HepG2 (cell line): Measurements from ENCODE around the gene TXNDC12. TPM values are rescaled to one million over a fixed set of nuclear protein-coding genes. Genes with fewer than 3 reads are reported as not detected.

ENCODE experiments used
- IRX3 ChIP-seq: sonication (generic); formaldehyde crosslinking; IDR thresholded peaks from 2 replicates; pipeline ENCODE4 v1.8.1; 2023; ENCODE audit warnings: mild to moderate bottlenecking, low read depth, missing genetic modification reagents, borderline replicate concordance
- MEIS1 ChIP-seq: sonication (generic); formaldehyde crosslinking; IDR thresholded peaks from 2 replicates; pipeline ENCODE4 v1.9.0; 2021; ENCODE audit warnings: mild to moderate bottlenecking, missing genetic modification reagents, moderate library complexity, borderline replicate concordance
- MYC ChIP-seq: sonication (generic); formaldehyde crosslinking; IDR thresholded peaks from 2 replicates; pipeline ENCODE4 v1.9.0; 2021; ENCODE audit warnings: missing genetic modification reagents, borderline replicate concordance
- SOX6 ChIP-seq, 2 experiments: fragments of 450-650 bp in 1 of 2; sonication (generic) in 1 of 2; formaldehyde crosslinking in 1 of 2; IDR thresholded peaks; 2 replicates each; pipeline versions ENCODE4 v1.4.0 to v1.6.1; 2017 to 2020; ENCODE audit warnings: antibody characterized with exemption in 1 of 2, mild to moderate bottlenecking in 1 of 2, missing genetic modification reagents in 1 of 2
- STAT6 ChIP-seq: sonication (generic); formaldehyde crosslinking; IDR thresholded peaks from 2 replicates; pipeline ENCODE4 v1.4.0; 2020; ENCODE audit warnings: missing genetic modification reagents, mild to moderate bottlenecking, borderline replicate concordance
- TRIM24 ChIP-seq: sonication (generic); formaldehyde crosslinking; IDR thresholded peaks from 2 replicates; pipeline ENCODE4 v1.8.0; 2022; ENCODE audit warnings: mild to moderate bottlenecking, missing genetic modification reagents
- U2AF2 ChIP-seq: fragments of 200-400 bp; formaldehyde crosslinking; IDR thresholded peaks from 2 replicates; pipeline ENCODE4 v1.6.1; 2017; ENCODE audit warnings: low read depth, mild to moderate bottlenecking, low read length
- ZFP36 ChIP-seq: fragments of 150-350 bp; IDR thresholded peaks from 2 replicates; pipeline ENCODE4 v1.6.1; 2018; ENCODE audit warnings: borderline replicate concordance, low read length, low read depth; ENCODE audit not compliant: partially characterized antibody
- ZFY ChIP-seq: sonication (generic); formaldehyde crosslinking; IDR thresholded peaks from 2 replicates; pipeline ENCODE4 v1.4.0; 2020; ENCODE audit warnings: missing genetic modification reagents
- ZNF382 ChIP-seq: sonication (generic); formaldehyde crosslinking; IDR thresholded peaks from 2 replicates; pipeline ENCODE4 v1.5.0; 2020; ENCODE audit warnings: missing genetic modification reagents, mild to moderate bottlenecking, borderline replicate concordance
- ZNF597 ChIP-seq: sonication (generic); formaldehyde crosslinking; IDR thresholded peaks from 2 replicates; pipeline ENCODE4 v1.5.0; 2020; ENCODE audit warnings: missing genetic modification reagents
- ZNF687 ChIP-seq: sonication (generic); formaldehyde crosslinking; IDR thresholded peaks from 2 replicates; pipeline ENCODE4 v1.5.1; 2020; ENCODE audit warnings: mild to moderate bottlenecking, missing genetic modification reagents, moderate library complexity
- polyA plus RNA-seq, 8 experiments: library from polyadenylated mRNA; depleted of rRNA in 3 of 8; stranded (reverse) in 7 of 8; unstranded in 1 of 8; fragments of >200 nt; fragmentation: Illumina TruSeq in 4 of 8; extraction: Trizol in 4 of 8; gene quantifications; 2 replicates each; pipeline versions ENCODE4 v1.2.1 to v1.2.3, GENCODE V29; 2011 to 2016; ENCODE audit warnings: low read depth in 4 of 8, missing spikeins in 1 of 8, mixed read lengths in 1 of 8; ENCODE audit not compliant: insufficient read depth in 1 of 8
- total RNA-seq, 5 experiments: library from RNA; depleted of rRNA; stranded (reverse); fragments of >200 nt; fragmentation: Illumina TruSeq; extraction: Trizol; gene quantifications; 2 replicates each; pipeline ENCODE4 v1.2.3, GENCODE V29; 2016; ENCODE audit warnings: low read depth in 1 of 5
- TF ChIP-seq, protein P1 (sequence below): sonication (generic); formaldehyde crosslinking; IDR thresholded peaks from 2 replicates; pipeline ENCODE4 v1.4.0; 2020; ENCODE audit warnings: missing genetic modification reagents
- TF ChIP-seq, protein P2 (sequence below): sonication (generic); formaldehyde crosslinking; IDR thresholded peaks from 2 replicates; pipeline ENCODE4 v1.8.0; 2022; ENCODE audit warnings: missing genetic modification reagents, mild to moderate bottlenecking, inconsistent platforms, borderline replicate concordance

TXNDC12 gene
- total and polyA plus RNA-seq, 2 of the 13 experiments (the other 11 are each of a cell fraction or from before 2014, with no cell fraction given): 65.6 to 67.2 TPM

DNA sequence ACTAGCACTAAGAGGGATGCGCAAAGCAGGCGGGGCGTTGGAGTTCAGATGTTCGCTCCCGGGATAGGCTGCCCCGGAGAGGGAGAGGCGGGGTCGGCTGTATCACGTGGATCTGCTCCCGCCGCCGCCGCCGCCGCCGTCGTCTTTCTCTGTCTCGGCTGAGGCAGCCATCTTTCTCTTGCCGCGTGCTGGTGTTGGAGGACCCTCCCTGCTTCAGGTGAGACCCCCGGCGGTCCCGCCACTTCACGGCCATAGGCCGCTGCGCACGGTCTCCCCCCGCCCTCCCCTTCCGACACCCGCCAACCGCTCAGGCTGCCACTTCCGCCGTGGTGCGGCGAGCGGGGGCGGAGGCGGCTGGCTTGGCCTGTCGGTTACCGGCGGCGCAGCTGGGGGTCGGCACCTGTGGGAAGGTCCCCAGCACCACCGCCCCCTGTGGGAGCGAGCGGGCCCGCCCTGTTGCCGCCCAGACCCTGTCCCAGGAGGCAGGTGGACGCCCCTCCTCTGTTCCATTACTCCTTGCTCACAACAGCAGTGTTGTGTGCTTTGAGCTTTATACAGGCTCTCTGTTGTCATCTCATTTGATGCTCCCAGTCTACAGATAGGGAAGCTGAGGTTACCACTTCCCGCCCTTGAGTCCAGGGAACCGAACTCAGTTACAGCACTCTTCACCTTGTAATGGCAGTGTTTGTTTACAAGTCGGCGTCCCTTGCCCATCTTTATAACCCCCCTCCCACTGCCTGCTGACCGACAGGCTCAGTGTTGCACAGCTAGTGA, 1.4 kb upstream of the TXNDC12 start, which contains the start of gene BTF3L4 (continued):
- TF ChIP-seq STAT6 (0 out of 2 replicates have a peak, but pooled peaks have one; percentile 64), ZNF687 (CRISPR knock-in tag) (peak; percentile 90), IRX3 (CRISPR knock-in tag) (no peak), MYC (peak; percentile 97), ZNF382 (CRISPR knock-in tag) (no peak), U2AF2 (no peak), ZFP36 (no peak), MEIS1 (CRISPR knock-in tag) (no peak), SOX6 (IDR thresholded peaks at IDR 0.05) (no peak), SOX6 (CRISPR knock-in tag; IDR thresholded peaks at IDR 0.05) (no peak), TRIM24 (CRISPR knock-in tag) (no peak), ZFY (CRISPR knock-in tag) (peak; percentile 84), ZNF597 (no peak)
- TF ChIP-seq, protein P1, sequence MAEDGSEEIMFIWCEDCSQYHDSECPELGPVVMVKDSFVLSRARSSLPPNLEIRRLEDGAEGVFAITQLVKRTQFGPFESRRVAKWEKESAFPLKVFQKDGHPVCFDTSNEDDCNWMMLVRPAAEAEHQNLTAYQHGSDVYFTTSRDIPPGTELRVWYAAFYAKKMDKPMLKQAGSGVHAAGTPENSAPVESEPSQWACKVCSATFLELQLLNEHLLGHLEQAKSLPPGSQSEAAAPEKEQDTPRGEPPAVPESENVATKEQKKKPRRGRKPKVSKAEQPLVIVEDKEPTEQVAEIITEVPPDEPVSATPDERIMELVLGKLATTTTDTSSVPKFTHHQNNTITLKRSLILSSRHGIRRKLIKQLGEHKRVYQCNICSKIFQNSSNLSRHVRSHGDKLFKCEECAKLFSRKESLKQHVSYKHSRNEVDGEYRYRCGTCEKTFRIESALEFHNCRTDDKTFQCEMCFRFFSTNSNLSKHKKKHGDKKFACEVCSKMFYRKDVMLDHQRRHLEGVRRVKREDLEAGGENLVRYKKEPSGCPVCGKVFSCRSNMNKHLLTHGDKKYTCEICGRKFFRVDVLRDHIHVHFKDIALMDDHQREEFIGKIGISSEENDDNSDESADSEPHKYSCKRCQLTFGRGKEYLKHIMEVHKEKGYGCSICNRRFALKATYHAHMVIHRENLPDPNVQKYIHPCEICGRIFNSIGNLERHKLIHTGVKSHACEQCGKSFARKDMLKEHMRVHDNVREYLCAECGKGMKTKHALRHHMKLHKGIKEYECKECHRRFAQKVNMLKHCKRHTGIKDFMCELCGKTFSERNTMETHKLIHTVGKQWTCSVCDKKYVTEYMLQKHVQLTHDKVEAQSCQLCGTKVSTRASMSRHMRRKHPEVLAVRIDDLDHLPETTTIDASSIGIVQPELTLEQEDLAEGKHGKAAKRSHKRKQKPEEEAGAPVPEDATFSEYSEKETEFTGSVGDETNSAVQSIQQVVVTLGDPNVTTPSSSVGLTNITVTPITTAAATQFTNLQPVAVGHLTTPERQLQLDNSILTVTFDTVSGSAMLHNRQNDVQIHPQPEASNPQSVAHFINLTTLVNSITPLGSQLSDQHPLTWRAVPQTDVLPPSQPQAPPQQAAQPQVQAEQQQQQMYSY (CRISPR knock-in tag): 0 out of 2 replicates have a peak, but pooled peaks have one; percentile 29
- TF ChIP-seq, protein P2, sequence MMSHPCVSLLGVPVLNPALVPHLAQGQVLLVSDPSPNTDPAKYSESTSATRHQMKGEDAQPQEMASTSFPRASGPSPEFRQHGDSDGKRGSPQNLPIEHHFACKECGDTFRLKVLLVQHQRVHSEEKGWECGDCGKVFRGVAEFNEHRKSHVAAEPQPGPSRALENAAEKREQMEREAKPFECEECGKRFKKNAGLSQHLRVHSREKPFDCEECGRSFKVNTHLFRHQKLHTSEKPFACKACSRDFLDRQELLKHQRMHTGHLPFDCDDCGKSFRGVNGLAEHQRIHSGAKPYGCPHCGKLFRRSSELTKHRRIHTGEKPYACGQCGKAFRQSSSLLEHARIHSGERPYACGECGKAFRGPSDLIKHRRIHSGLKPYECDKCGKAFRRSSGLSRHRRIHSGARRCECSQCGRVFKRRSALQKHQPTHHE (CRISPR knock-in tag): peak; percentile 78; the same call in 1 of the 2 replicates
